ENCODE data around the gene MCC. TPM values are rescaled to one million over a fixed set of nuclear protein-coding genes. Genes with fewer than 3 reads are reported as not detected.
"Not testable (repeated sequence)": the region's sequence is repeated elsewhere in the genome, so short reads cannot be mapped to it uniquely, and the experiment has no call there.

MCC gene
- total RNA-seq, 2 experiments from 2014 or later: 2.9 to 3.3 TPM

- Mint-ChIP-seq H3K36me3 (ENCODE audit: low read depth) (no peaks in the 10 kb centered on the region), H3K27me3 (peaks cover 5% of the 10 kb centered on the region), H3K4me3 (no peak overlapping the region), H3K27ac (no peak overlapping the region), H3K9me3 (no peaks in the 10 kb centered on the region), H3K4me1 (no peaks in the 10 kb centered on the region)
- POLR2A ChIA-PET: no interaction called here
- no peak for DNase-seq
- CTCF ChIA-PET: interaction anchor here (1.0 kb wide), 1 partner anchor 13 kb away, joined by 3 read pairs; no protein-coding TSS in a partner anchor
These were observed 52.7 kb downstream of the MCC start for GRCh38 chr5:113435575-113435974.

GRCh38 chr5:113434889-113435288, 53.4 kb downstream of the MCC start, which contains the start of gene TSSK1B:
Gene TSSK1B, minus strand, starts transcription at chr5:113434989. Its CDS starts 150 bp downstream, at chr5:113434839.
- POLR2A ChIA-PET: no interaction called here
- Mint-ChIP-seq H3K9me3 (no peaks in the 10 kb centered on the region), H3K4me3 (no peak within 1 kb of the TSS), H3K27ac (no peak within 1 kb of the TSS), H3K4me1 (no peaks in the 10 kb centered on the region), H3K27me3 (peaks cover 4% of the 10 kb centered on the region), H3K36me3 (ENCODE audit: low read depth) (no peaks in the 10 kb centered on the region)
- DNase-seq: no peak
- CTCF ChIA-PET: interaction anchor here (1.0 kb wide), 1 partner anchor 13 kb away, joined by 3 read pairs; no protein-coding TSS in a partner anchor

DNA sequence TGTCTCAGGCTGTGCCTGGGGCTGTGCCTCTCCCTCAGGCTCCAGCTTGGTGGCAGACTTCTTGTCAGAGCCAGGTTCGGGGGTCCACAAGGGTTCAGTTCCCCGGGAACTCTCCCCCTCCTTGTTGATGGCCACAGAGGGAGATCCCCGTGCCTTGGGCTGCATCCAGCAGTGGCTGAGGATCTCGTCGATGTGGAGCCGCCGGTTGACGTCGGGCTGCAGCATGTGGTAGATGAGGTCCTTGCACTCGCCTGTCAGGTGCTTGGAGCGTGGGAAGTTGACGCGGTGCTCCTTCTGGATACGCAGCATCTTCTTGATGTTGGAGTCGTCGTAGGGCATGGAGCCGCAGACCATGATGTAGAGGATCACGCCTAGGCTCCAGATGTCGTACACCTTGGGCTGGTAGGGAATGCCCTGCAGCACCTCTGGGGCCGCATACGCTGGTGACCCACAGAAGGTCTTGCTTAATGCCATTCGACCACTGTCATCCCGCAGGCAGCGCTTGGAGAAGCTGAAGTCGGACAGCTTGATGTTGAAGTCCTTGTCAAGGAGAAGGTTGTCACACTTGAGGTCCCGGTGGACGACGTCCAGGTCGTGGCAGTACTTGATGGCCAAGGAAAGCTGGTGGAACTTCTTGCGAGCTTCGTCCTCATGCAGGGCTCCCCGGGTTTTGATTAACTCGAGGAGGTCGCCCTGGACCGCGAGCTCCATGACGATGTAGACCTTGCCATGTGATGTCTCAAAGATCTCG, 54.2 kb downstream of the MCC start:
- H3K4me1 Mint-ChIP-seq: no peaks in the 10 kb centered on the region
- DNase-seq: no peak
- peaks cover 4% of the 10 kb centered on the region for H3K27me3 Mint-ChIP-seq
- CTCF ChIA-PET: interaction anchor here (0.6 kb wide), 1 partner anchor 670 kb away, joined by 3 read pairs; no protein-coding TSS in a partner anchor
- POLR2A ChIA-PET: no interaction called here
- H3K4me3 Mint-ChIP-seq: no peak overlapping the region
- H3K27ac Mint-ChIP-seq: no peak overlapping the region
- H3K36me3 Mint-ChIP-seq (ENCODE audit: low read depth): no peaks in the 10 kb centered on the region
- no peaks in the 10 kb centered on the region for H3K9me3 Mint-ChIP-seq

- ChIA-PET POLR2A (no interaction called here), CTCF (no interaction called here)
- Mint-ChIP-seq H3K4me1 (no peaks in the 10 kb centered on the region), H3K4me3 (no peak overlapping the region), H3K27me3 (peaks cover 4% of the 10 kb centered on the region), H3K27ac (no peak overlapping the region), H3K9me3 (no peaks in the 10 kb centered on the region), H3K36me3 (ENCODE audit: low read depth) (no peaks in the 10 kb centered on the region)
- DNase-seq: no peak
These were observed 55.2 kb downstream of the MCC start for GRCh38 chr5:113433071-113433470.

- H3K4me1 Mint-ChIP-seq: no peaks in the 10 kb centered on the region
- H3K4me3 Mint-ChIP-seq: no peak overlapping the region
These were observed 60.2 kb downstream of the MCC start for GRCh38 chr5:113427871-113428574.

DNA sequence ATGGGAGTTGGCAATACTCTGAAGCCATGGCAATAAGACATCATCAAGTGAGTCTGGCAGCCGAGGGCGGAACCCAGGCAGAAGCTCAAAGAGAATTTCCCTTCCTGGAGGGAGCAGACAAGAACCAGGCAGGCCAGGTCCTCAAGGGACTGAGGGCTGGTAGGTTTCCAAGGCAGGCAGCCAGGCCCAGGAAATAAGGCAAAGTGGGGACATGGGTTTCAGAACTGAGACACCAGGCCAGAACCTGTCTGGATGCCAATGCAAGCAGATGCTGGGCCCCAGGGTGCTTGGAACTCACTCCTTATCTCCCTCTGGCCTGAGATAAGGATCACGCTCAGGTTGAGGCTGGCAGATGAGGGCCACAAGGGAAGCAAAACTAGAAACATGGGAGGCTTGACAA, 62.3 kb downstream of the MCC start:
- H3K4me3 Mint-ChIP-seq: no peak overlapping the region
- no peaks in the 10 kb centered on the region for H3K4me1 Mint-ChIP-seq
- H3K27me3 Mint-ChIP-seq: no peaks in the 10 kb centered on the region
- ChIA-PET CTCF (interaction anchor here (0.6 kb wide), 1 partner anchor 1001 kb away, joined by 4 read pairs; no protein-coding TSS in a partner anchor), POLR2A (no interaction called here)
- H3K36me3 Mint-ChIP-seq (ENCODE audit: low read depth): no peaks in the 10 kb centered on the region
- no peak overlapping the region for H3K27ac Mint-ChIP-seq
- H3K9me3 Mint-ChIP-seq: no peaks in the 10 kb centered on the region
- no peak for DNase-seq

More at GRCh38 chr5:113427871-113428574, 60.2 kb downstream of the MCC start:
- Mint-ChIP-seq H3K27me3 (no peaks in the 10 kb centered on the region), H3K27ac (no peak overlapping the region), H3K36me3 (ENCODE audit: low read depth) (no peaks in the 10 kb centered on the region), H3K9me3 (no peaks in the 10 kb centered on the region)
- DNase-seq: no peak
- ChIA-PET POLR2A (no interaction called here), CTCF (no interaction called here)

DNA sequence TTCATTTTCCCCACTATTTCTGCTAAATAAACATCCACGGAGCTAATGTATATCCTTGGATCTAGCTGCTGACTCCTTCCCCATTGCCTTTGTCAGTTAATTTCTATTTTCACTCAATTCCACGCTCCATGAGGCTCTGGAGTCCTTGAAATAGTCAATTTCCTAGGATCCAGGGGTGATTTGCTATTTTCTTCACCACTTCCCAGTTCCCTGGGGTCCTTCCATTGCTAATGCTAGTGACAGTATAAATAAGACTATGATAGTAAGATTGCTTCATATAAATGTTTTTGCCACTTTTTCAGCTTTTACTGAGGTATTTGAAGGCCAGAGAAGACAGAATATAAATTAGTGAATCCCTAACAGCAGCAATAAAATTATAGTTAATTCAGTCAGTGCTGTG, 66.6 kb downstream of the MCC start:
- Mint-ChIP-seq H3K27ac (no peak overlapping the region), H3K4me1 (no peaks in the 10 kb centered on the region), H3K27me3 (no peaks in the 10 kb centered on the region), H3K36me3 (ENCODE audit: low read depth) (no peaks in the 10 kb centered on the region), H3K9me3 (no peaks in the 10 kb centered on the region), H3K4me3 (no peak overlapping the region)
- ChIA-PET CTCF (interaction anchor here (1.2 to 1.4 kb wide), 2 partner anchors 14 to 22 kb away, joined by 3 read pairs; no protein-coding TSS in a partner anchor), POLR2A (no interaction called here)
- DNase-seq: no peak

DNA sequence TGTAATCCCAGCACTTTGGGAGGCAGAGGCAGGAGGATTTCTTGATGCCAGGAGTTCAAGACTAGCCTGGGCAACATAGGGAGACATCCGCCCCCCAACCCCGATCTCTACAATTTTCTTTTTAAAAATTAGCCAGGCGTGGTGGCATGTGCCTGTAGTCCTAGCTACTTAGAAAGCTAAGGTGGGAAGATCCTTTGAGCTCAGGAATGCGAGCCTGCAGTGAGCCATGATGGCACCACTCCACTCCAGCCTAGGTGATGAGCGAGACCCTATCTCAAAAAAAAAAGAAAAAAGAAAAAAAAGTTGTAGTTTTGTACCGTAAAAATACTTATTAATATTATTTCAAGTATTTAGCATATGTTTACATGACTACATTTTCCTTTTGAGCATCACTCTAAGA, 82.7 kb downstream of the MCC start:
- CTCF ChIA-PET: interaction anchor here (1.1 kb wide), 1 partner anchor 13 kb away, joined by 5 read pairs; no protein-coding TSS in a partner anchor
- Mint-ChIP-seq H3K36me3 (ENCODE audit: low read depth) (no peaks in the 10 kb centered on the region), H3K27me3 (peaks cover 15% of the 10 kb centered on the region), H3K4me3 (no peak overlapping the region), H3K9me3 (no peaks in the 10 kb centered on the region), H3K27ac (no peak overlapping the region), H3K4me1 (no peaks in the 10 kb centered on the region)
- DNase-seq: no peak
- POLR2A ChIA-PET: no interaction called here

DNA sequence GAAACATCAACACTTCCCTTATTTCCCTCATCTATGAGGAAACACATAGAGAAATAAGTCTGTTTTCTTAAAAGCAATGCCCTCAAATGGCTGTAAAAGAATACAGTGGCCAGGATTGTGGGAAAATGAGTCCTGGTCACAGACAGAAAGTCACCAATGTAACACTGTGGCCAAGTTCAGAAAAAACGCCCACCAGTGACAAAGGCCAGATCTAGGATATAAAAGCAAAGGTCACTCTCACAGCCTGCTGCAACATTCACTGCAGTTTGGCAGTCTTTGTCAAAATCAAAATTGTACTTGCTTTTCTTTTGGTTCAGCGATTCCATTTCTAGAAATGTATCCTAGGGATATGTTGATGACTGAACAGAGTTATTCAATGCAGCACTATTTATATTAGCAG, 84.0 kb downstream of the MCC start:
- no peak overlapping the region for H3K4me3 Mint-ChIP-seq
- H3K27ac Mint-ChIP-seq: no peak overlapping the region
- no peaks in the 10 kb centered on the region for H3K4me1 Mint-ChIP-seq
- H3K36me3 Mint-ChIP-seq (ENCODE audit: low read depth): no peaks in the 10 kb centered on the region
- no peak for DNase-seq
- ChIA-PET CTCF (interaction anchor here (0.6 to 1.1 kb wide), 2 partner anchors 12 to 33 kb away, joined by 3 to 5 read pairs; no protein-coding TSS in a partner anchor), POLR2A (interaction anchor here (0.5 kb wide), 1 partner anchor 42 kb away, joined by 3 read pairs; no protein-coding TSS in a partner anchor)
- peaks cover 13% of the 10 kb centered on the region for H3K27me3 Mint-ChIP-seq
- H3K9me3 Mint-ChIP-seq: no peaks in the 10 kb centered on the region

DNA sequence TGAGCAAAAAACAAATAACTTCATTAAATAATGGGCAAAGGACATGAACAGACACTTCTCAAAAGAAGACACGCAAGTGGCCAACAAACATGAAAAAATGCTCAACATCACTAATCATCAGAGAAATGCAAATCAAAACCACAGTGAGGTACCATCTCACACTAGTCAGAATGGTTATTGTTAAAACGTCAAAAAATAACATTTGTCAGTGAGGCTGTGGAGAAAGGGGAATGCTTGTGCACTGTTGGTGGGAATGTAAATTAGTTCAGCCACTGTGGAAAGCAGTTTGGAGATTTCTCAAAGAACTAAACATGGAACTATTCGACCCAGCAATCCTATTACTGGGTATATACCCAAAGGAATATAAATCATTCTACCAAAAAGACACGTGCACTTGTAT, 90.3 kb downstream of the MCC start:
- H3K36me3 Mint-ChIP-seq (ENCODE audit: low read depth); H3K4me3 Mint-ChIP-seq; DNase-seq; POLR2A ChIA-PET; H3K9me3 Mint-ChIP-seq; H3K27ac Mint-ChIP-seq; CTCF ChIA-PET; H3K4me1 Mint-ChIP-seq: not testable (repeated sequence)
- H3K27me3 Mint-ChIP-seq: peaks cover 15% of the 10 kb centered on the region

DNA sequence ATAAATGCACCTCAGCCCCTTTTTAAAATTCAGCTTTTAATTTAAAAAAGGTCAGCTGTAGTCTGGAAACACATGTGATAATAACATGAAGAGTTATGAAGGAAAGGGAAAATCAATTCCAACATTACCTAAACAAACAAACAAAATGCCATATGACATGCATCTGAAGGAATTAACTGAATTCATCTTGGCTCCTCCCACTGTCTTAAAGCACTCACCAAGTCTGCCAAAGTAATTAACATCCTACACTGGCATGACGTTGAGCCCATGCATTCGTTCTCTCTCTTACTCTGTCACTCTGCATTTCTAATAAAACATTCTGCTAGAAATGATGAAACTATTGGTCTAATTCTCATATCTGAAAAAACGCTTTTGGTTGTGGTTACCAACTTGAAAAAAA, 91.2 kb downstream of the MCC start:
- no peaks in the 10 kb centered on the region for H3K36me3 Mint-ChIP-seq (ENCODE audit: low read depth)
- H3K27ac Mint-ChIP-seq: no peak overlapping the region
- CTCF ChIA-PET: interaction anchor here (1.1 kb wide), 1 partner anchor 26 kb away, joined by 3 read pairs; no protein-coding TSS in a partner anchor
- POLR2A ChIA-PET: no interaction called here
- no peaks in the 10 kb centered on the region for H3K4me1 Mint-ChIP-seq
- no peak overlapping the region for H3K4me3 Mint-ChIP-seq
- no peak for DNase-seq
- peaks cover 17% of the 10 kb centered on the region for H3K27me3 Mint-ChIP-seq
- no peaks in the 10 kb centered on the region for H3K9me3 Mint-ChIP-seq

DNA sequence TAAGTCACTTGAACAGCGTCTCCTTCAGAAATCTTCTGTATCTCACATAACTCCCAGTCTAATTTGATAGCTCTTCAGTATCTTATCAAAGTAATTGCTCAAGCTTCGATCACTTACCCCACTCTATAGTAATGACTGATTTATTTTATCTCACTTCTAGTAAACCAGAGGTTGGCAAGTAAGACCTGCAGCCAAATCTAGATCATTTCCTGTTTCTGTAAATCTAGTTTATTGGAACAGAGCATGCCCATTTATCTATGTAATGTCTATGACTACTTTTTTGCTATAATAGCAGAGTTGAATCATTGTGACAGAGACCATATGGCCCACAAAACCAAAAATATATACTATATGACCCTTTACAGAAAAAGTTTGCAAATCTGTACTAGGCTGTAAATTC, 93.6 kb downstream of the MCC start:
- DNase-seq: no peak
- H3K9me3 Mint-ChIP-seq: no peaks in the 10 kb centered on the region
- H3K36me3 Mint-ChIP-seq (ENCODE audit: low read depth): no peaks in the 10 kb centered on the region
- ChIA-PET CTCF (no interaction called here), POLR2A (no interaction called here)
- H3K27ac Mint-ChIP-seq: no peak overlapping the region
- H3K27me3 Mint-ChIP-seq: peaks cover 27% of the 10 kb centered on the region
- no peak overlapping the region for H3K4me3 Mint-ChIP-seq
- H3K4me1 Mint-ChIP-seq: no peaks in the 10 kb centered on the region

DNA sequence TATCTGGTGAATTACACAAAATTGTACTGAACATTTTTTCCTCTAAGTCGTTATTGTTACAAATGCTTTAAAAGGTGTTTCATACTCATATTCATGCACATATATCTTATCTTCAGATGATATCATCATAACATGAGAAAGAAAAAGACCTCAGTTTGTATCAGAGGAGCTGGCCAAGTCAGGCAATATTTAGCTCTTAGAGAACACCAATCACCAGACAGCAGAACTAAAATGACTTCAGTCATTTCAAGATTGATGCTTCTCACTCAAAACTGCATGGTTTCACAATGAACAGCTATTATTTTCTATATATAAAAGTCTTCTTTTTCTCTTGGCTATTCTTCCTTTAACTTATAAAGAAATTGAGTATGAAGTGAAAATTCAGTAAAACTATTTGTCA, 98.0 kb downstream of the MCC start:
- Mint-ChIP-seq H3K27me3 (peaks cover 34% of the 10 kb centered on the region), H3K27ac (no peak overlapping the region), H3K4me3 (no peak overlapping the region), H3K9me3 (no peaks in the 10 kb centered on the region), H3K4me1 (no peaks in the 10 kb centered on the region), H3K36me3 (ENCODE audit: low read depth) (no peaks in the 10 kb centered on the region)
- CTCF ChIA-PET: interaction anchor here (2.3 kb wide), 1 partner anchor 10 kb away, joined by 6 read pairs; no protein-coding TSS in a partner anchor
- no peak for DNase-seq
- POLR2A ChIA-PET: no interaction called here

All from activated CD4-positive, alpha-beta T cell treated with anti-CD3 and anti-CD28 coated beads, Interleukin-2, amount 10 ng/mL, durations not matched to agents 7 days and 5 days (primary cell).